Hematopoietic multipotent progenitor cell treated with erythropoietin and hydrocortisone succinate and interleukin-3 and kit ligand, for 15 days (in vitro differentiated cells): ENCODE data around the gene TMEM191C.
"Not testable (repeated sequence)": the region's sequence is repeated elsewhere in the genome, so short reads cannot be mapped to it uniquely, and the experiment has no call there.

Source experiments
- DNase-seq: peaks from one replicate; pipeline ENCODE4 v3.0.0-alpha.2; 2015; ENCODE audit warnings: low spot score

TMEM191C gene

DNA sequence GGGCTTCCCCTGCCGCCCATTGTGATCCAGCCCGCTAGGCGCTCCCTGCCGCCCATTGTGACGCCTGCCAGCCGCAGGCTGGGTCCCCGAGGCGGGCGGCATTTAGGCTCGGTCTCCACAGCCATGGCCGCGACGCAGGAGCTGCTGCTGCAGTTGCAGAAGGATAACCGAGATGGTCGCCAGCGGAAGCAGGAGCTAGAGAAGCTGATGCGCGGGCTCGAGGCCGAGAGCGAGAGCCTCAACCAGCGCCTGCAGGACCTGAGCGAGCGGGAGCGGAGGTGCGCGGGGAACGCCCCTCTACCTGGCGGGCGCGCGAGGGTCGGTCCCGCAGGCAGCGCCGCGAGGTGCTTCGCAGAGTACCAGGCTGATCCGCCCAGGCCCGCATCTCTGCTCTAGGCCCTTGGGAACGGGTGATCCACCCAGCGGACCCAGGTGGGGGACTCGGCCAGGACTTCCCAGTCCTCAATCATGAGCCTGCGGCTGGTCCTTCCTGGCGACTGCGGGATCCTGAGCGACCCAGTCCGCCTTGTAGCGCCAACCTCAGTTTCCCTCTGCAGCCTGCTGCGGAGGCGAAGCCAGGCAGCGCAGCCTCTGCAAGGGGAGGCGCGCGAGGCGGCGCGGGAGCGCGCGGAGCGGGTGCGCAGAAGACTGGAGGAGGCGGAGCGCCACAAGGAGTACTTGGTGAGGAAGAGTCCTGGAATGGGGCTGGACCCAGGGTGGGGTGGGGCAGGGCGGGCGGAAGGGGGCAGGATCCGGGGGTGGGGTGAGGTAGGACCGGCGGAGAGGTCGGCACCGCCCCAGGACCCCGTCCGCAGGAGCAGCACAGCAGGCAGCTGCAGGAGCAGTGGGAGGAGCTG lies at the start of gene TMEM191C:
TSS of gene TMEM191C (plus strand) at position 51 of the 857 bp plus-strand sequence. CDS start at position 124, 73 bp downstream.
- DNase-seq = not testable (repeated sequence)

DNA sequence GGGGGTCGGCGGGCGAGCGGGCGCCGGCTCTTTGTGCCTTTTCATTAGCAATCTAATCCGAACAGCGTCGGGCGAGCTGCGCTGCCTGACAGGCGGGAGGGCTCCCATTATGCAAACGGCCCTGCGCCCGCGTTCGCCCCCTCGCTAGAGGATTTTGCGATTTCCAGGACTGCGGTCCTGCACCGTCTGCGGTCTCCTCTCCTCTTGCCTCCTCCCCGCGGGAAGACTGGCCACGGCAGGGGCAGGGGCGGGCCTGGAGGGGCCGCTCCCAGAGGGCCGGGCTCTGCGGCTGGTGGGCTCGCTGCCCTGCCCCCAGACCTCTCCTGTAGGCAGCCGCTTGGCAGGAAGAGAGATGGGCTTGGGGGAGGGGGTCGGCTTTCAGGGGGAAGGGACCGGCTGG lies 49.3 kb upstream of the TMEM191C start:
- DNase-seq = not testable (repeated sequence)

DNA sequence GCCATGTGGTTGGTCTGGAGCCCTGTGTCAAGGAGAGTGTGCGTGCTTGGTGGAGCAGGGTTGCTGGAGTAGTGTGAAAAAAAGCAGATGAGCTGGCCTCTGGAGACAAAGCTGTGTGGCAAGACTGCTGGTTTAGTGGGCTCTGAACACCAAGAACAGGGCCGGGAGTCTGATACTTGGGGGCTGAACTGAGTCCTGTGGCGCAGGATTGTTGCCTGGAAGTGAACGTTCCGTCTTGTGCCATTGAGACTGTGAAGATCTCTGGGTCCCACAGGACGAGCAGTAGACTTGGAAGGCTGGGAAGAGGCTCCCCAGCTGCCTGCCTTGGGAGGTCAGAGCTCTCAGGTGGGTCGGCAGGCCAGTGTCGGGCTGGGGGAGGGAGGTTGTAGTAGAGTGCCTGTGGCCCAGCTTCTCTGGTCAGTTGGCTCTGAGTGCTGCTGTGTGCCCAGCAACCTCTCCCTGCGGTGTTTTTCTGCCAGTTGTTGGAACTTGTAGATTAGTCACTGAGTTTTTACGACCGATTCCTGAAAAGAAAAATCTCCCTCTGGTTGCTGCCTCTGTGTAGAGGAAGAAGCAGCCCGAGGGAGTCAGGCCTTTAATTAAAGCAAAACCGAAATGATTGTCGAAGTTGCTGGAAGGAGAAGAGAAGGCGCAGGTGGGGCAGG lies 48.1 kb upstream of the TMEM191C start:
- not testable (repeated sequence) for DNase-seq

DNA sequence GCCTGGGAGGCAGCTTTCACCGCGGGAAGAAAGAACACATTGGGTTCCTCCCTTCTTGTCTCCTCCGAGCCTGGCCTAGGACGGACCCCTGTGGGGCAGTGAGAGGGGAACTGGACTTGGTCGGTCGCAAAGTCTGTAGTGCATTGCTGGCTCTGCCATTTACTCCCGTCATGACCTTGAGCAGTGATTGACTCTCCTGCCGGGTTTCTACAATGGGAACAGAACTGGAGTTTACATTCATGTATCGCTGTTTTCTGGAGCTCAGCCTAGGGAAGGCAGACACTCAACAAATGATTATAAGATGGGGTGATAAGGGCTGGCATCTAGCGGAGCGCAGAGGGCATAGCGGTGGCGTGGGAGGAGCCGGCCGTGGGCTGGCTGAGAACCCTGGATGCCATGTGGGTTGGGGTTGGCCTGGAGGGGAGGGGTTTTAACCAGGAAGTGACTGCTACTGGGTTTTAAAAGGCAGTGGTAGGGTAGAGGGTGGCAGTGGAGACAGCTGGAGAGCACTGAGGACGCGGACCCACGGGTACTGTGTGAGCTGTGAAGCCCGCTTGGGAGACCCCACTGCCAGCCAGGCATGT lies 46.9 kb upstream of the TMEM191C start:
- not testable (repeated sequence) for DNase-seq

DNA sequence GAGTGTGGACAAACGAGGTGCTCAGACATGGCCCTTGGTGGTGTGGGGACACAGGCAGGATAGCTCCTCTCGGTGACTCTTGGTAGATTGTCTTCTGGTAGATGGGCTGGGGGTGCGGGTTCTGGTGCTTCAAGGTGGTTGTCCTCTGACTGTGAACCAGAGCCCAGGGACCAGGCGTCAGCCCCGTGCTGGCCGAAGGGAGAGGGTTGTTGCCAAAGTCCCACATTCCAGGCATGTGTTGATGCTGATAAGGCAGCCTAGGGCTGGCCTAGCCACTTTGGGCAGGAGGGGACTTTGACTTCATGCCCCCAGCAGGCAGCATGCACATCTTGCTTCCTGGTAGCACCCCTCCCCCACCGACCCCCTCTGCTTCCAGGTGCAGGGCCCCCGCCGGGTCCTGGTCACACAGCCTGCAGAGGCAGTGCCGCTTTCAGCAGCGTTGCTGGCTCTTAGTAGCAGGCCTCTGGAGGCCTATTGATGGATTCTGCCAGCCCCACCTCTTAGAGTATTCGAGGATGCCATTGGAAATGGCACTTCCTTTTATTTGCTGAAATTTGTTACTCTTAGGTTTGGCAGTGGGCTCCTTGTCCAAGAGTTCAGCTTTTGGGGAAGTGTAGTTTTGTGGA lies 43.0 kb upstream of the TMEM191C start:
- not testable (repeated sequence) for DNase-seq

DNA sequence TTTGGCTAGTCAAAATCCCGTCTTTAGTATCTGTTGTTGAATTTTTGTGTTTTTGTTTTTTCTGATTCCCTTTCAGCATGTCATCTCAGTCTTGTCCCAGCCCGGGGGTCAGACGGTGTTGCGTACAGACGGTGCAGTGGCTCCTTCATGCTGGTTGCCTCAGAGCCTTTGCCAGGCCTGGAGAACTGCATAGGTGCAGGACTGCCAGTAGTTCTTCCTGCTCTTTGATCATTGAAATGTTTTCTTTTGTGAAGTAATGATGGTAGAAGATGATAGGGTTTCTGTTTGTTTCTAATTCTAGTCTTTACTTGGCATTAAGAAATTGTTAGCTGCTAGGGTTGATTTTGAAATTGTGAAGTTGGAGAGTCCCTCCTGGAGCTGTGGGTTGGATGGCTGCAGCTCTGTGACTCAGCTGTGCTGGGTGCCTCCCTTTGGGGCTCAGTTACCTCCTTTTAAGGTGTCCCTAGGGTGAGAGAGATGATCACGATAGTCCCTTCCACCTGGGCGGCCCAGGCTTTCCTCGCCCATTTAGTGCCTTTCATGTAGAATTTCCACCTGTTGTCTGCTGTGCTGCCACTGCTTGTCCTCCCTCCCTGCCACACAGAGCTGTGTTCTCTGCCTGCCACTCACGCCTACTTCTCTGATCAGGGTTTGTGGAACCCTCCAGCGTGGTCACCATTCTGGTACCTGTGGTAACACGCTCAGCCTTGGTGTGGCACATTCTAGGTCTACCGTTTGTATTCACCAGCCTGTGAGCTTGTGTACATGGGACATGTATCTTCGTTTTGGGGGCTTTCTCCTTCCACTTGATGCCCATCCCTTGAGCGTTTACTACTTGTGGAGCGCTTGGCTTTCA lies 32.6 kb upstream of the TMEM191C start:
- not testable (repeated sequence) for DNase-seq

DNA sequence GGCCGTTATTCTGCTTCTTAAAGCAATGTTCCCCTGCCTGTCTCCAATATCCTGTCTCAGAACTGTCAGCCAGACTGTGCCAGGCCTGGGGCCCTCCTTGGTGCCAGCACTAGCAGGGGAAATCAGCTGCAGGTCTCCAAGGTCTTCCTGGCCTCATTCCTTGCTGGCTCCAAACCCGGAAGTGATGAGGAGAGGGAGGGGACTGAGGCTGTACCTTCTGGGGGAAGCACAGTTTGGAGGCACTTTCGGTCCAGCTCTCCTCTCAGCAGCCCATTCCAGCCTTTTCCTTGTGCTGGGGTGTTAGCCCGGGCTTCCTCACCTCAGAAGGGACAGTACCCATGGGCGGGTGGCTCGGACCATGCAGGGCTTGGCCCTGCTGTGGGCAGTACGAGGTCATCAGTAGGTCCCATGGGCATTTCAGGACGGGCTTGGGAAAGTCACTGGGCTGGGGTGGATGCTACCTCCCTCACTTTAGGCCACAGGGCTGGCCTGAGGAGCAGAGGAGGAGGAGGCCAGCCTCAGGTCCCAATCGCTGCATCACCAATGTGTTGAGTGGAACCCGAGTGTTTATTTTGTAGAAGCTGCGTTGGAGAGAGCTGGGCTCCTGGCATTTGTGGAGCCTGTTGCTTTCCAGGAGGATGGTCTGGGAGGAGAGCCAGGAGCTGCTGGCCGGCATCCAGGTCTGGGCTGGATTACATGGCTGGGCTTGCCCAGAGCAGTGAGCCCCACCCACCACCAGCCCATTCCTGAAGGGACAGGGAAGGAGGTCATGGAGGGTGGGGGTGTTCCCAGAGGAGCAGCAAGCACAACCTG lies 31.0 kb upstream of the TMEM191C start:
- not testable (repeated sequence) for DNase-seq

DNA sequence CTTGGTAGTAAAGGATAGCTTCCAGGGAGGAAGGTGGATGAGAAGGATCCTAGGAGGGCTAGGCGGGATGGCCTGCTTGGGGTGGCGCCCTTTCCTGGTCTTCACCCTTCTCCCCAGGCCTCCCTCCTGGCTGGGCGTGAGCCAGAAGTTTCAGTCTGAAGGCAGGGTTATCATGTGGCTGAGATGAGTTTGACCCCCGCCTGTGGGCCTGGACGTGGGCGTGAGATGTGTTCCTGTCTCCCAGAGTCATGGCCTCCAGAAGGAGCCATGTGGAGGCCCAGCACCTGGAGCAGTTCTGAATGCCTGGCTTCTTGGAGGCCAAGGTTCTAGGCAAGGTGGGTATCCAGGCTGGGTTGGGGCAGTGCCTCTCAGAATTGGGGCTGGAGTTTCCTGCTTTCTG lies 29.2 kb upstream of the TMEM191C start:
- not testable (repeated sequence) for DNase-seq

DNA sequence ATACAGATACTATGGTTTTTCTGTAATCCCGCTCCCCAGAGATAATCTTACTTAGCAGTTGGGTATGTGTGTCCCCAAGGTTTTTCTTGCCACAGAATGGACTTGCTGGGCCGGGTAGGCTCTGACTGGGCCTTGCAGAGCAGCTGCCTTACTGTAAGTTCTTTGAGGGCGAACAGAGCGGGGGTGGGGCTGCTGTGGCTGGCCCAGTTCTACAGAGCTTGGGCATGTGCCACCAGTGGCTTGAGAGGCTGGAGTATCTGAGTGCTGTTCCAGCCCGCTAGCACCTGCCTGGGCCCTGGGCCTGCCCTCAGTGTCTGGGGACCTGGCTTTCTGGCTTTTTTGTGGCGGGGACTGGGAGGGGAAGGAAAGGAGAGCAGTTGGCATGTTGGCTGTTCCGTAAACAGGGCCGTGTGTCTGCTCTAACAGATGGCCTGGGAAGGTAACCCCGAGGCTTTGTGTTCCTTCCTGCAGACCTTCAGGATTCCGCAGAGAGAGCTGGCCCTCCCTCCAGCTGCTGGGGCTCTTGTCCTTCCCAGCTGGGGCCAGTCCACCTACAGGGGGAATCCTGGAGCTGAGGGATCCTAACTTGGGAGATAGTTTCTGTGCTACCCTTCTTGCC lies 27.1 kb upstream of the TMEM191C start:
- not testable (repeated sequence) for DNase-seq

DNA sequence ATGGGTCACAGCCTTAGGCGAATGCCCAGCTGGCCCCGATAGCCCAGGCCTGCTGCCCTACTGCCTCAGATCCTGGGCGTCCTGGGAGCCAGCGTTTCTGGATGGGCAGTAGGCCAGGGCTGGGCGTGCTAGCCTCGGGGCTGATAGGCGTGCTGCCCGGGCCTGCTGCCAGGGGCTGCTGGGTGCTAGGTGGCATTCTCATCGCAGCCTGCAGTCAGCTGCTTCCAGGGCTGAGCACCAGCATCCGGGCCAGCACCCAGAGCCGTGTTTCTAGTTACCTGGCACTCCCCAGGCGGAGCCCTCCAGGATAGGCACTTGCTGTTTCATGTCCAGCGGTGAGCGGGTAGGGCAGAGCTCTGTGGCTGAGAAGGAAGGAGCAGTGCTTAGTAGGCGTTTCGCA lies 26.5 kb upstream of the TMEM191C start:
- DNase-seq = not testable (repeated sequence)

DNA sequence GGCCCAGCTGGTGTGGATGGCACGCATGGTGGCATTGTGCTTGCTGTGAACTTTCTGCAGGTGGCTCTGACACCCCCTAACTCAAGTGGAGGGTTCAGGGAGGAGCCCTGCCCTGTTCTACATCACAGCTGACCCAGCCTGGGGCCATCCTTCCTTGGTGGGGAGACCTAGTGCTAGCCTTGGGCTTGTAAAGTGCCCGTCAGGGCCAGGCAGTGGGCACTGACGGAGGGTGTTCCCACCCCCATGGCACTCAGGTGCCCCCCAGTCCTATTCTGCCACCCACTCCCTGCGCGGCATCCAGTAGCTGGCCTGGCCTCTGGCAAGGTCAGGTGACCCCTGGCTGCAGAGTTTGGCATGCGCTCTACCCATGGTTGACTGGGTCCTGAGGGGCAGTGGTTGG lies 26.0 kb upstream of the TMEM191C start:
- not testable (repeated sequence) for DNase-seq

DNA sequence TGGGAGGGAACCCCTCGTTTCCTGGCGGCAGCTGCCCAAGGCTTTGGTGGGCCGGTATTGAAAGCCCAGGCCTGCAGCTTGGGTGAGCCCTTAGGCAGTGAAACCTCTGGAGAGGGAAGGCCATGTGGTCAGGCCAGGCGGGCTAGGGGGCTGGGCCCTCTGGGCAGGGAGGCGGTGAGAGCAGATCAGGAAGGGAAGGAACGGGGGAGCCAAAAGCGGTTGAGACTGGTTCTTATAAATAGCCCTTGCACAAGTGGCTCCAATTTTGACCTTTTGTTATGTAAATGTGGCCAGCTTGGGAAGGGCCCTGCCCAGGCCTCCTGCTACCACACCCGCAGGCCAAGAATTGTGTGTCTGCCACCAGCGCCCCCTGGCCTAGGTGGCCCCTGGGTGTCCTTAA lies 25.1 kb upstream of the TMEM191C start:
- DNase-seq = not testable (repeated sequence)

DNA sequence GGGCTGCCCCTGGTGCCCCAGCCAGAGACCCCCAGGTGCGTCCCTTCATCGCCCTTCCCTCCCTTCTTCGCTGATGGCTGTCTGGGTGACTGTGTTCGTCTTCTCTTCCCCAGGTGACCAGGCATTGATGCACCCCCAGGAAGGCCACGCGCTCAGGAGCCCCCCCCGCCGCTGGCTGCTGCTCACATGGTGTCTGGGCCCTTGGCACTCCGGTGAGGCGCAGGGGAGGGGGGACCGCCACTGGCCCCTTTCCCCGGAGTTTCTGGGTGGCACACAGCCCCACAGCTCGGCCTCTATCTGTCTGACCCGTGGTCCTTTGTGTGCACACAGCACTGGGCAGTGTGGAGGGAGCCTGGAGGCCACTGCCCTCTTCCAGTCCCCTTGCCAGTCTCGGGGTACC lies 24.5 kb upstream of the TMEM191C start:
- DNase-seq = not testable (repeated sequence)

DNA sequence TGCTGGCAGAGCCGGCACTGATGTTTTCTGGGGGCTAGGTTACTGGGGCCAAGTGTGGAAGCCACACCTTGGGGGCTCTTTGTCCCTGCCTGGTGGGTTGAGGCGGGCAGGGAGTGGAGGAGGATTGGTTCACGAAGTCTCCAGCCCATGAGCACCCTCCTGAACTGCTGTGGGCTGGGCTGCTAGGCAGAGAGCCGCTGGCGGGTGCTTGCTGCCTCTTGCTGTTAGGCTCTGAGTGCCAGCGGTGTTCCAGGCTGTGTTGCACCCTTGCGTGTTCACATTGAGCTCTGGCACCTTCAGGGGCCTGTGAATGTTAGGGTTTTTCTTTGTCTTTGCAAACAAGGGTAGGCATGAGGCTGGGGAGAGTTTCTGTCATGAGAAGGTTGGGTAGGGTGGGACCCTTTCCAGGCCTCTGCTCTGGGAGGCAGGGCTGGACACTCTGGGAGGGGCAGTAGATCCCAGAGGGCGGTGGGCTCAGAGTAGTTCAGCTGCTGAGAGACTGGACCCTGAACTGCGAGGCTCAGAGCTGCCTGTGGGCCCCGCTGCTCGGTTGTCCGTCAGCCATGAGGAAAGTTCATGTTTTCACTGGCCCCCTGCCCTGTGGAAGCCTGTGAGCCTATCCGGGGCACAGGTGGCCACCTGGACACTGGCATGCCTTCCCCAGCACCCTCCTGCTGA lies 24.0 kb upstream of the TMEM191C start:
- DNase-seq = no peak

DNA sequence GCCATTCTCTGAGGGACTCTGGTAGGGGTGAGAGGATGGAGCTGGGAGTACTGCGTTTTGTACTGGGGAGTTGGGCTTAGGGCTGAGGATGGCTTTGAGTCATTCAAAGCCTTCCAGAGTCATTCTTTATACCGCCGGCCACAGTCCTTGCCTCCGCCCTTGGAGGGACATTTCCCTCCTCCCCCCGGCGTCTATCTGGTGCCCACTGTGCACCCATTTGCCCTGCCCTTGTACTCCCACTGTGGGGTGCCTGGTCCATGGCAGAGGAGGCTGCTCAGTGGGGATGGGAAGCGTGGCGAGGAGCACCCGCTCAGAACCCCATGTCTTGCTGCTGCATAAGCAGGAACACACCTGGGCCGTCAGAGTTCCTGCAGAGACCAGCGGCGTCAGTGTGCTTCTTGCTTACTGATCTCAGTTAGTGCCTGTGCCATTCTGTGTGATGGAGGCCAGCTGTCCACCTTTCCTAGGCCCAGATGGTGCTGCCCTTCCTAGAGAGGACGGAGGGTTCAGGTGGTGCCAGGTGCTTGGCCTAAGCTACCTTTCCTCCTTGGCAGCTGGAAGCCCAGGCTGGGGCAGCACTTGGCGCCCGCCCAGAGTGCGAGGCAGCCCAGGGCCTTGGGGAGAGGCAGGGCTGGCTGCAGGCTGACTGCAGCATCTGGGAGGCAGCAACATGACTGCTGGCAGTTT lies 23.3 kb upstream of the TMEM191C start:
- no peak for DNase-seq

DNA sequence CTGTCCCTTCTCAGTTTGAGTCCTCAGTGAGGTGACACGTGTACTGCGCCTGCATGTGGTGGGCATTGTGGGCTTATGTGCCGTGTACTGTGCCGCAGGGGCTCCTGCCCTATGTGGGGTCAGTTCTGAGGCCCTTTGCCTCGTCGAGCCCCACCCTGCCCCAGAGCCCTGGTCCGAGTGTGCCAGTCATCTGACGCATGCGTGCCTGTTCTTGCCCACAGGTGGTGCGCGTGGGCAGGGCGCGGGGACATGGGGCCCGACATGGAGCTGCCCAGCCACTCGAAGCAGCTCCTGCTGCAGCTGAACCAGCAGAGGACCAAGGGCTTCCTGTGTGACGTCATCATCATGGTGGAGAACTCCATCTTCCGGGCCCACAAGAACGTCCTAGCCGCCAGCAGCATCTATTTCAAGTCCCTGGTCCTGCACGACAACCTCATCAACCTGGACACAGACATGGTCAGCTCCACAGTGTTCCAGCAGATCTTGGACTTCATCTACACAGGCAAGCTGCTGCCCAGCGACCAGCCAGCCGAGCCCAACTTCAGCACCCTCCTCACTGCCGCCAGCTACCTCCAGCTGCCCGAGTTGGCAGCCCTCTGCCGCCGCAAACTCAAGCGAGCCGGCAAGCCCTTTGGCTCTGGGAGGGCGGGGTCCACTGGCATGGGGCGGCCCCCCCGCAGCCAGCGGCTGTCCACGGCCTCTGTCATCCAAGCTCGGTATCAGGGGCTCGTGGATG lies 22.3 kb upstream of the TMEM191C start:
- DNase-seq = no peak

DNA sequence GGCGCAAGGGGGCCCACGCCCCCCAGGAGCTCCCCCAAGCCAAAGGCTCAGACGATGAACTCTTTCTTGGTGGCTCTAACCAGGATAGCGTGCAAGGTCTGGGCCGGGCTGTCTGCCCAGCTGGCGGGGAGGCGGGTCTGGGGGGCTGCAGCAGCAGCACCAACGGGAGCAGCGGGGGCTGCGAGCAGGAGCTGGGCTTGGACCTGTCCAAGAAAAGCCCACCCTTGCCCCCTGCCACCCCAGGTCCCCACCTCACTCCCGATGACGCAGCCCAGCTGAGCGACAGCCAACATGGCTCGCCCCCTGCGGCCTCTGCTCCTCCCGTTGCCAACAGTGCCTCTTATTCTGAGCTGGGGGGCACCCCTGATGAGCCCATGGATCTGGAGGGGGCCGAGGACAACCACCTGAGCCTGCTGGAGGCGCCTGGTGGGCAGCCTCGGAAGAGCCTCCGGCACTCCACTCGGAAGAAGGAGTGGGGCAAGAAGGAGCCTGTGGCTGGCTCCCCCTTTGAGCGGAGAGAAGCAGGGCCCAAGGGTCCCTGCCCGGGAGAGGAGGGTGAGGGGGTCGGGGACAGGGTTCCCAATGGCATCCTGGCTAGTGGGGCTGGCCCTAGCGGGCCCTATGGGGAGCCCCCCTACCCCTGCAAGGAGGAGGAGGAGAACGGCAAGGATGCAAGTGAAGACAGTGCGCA lies 21.6 kb upstream of the TMEM191C start:
- no peak for DNase-seq
